GM21526 (cell line): ENCODE results near the gene RASA1.
"Not testable (repeated sequence)": the region's sequence is repeated elsewhere in the genome, so short reads cannot be mapped to it uniquely, and the experiment has no call there.

Experiments used
- ATAC-seq: cut with Tn5 transposase; IDR thresholded peaks from one replicate; pipeline ENCODE4 v1.9.1; 2021; ENCODE audit warnings: moderate library complexity; ENCODE audit not compliant: unreplicated experiment, low FRiP score

RASA1 gene

GRCh38 chr5:87267574-87268125, at the start of gene RASA1:
RASA1 (plus strand) TSS chr5:87267883; CDS start chr5:87268452, 569 bp downstream.
- peak; percentile 41 for ATAC-seq

- no peak for ATAC-seq
Observed at GRCh38 chr5:87229780-87230179, 37.9 kb upstream of the RASA1 start.

GRCh38 chr5:87231037-87231808, 36.5 kb upstream of the RASA1 start:
- peak; percentile 94 for ATAC-seq

- no peak for ATAC-seq
Observed at GRCh38 chr5:87233143-87233542, 34.5 kb upstream of the RASA1 start.

- ATAC-seq = no peak
Observed at GRCh38 chr5:87241555-87241954, 26.1 kb upstream of the RASA1 start.

- ATAC-seq = no peak
Observed at GRCh38 chr5:87242242-87242641, 25.4 kb upstream of the RASA1 start.

GRCh38 chr5:87243161-87243844, 24.4 kb upstream of the RASA1 start:
- no peak for ATAC-seq

- ATAC-seq = no peak
Observed at GRCh38 chr5:87245451-87245850, 22.2 kb upstream of the RASA1 start.

GRCh38 chr5:87246061-87246460, 21.6 kb upstream of the RASA1 start:
- ATAC-seq = no peak

- no peak for ATAC-seq
Observed at GRCh38 chr5:87252283-87252605, 15.4 kb upstream of the RASA1 start.

GRCh38 chr5:87254035-87254434, 13.6 kb upstream of the RASA1 start:
- no peak for ATAC-seq

- ATAC-seq = no peak
Observed at GRCh38 chr5:87258507-87258906, 9.2 kb upstream of the RASA1 start.

GRCh38 chr5:87260604-87261192, 7.0 kb upstream of the RASA1 start:
- no peak for ATAC-seq

GRCh38 chr5:87263498-87263897, 4.2 kb upstream of the RASA1 start:
- no peak for ATAC-seq

- ATAC-seq = peak; percentile 25
Observed at GRCh38 chr5:87266914-87267573, 639 bp upstream of the RASA1 start.

- peak; percentile 44 for ATAC-seq
Observed at GRCh38 chr5:87268126-87268969, 665 bp downstream of the RASA1 start.

- no peak for ATAC-seq
Observed at GRCh38 chr5:87268970-87269377, 1.3 kb downstream of the RASA1 start.

GRCh38 chr5:87270888-87271287, 3.2 kb downstream of the RASA1 start:
- ATAC-seq = not testable (repeated sequence)

- no peak for ATAC-seq
Observed at GRCh38 chr5:87276655-87277054, 9.0 kb downstream of the RASA1 start.

GRCh38 chr5:87277279-87277835, 9.7 kb downstream of the RASA1 start:
- ATAC-seq = no peak
